Thyroid gland (tissue), 4 donors: ENCODE data around the gene SETBP1. TPM values are rescaled to one million over a fixed set of nuclear protein-coding genes. Genes with fewer than 3 reads are reported as not detected.

Source experiments
- DNase-seq, 2 donors: peaks; one replicate each; pipeline ENCODE4 v3.0.0-alpha.2; 2019
- H3K27ac ChIP-seq, 3 donors: fragments of 200-600 bp; sonication (generic); 1 replicate in 2 of 3; 2 replicates in 1 of 3; pipeline ENCODE4 v1.5.1; 2016 to 2019; ENCODE audit warnings: mild to moderate bottlenecking in 1 of 3, moderate library complexity in 1 of 3
- H3K27me3 ChIP-seq: fragments of 200-600 bp; sonication (generic); one replicate; pipeline ENCODE4 v1.5.1; 2019
- H3K36me3 ChIP-seq, 2 donors: fragments of 200-600 bp; sonication (generic); one replicate each; pipeline ENCODE4 v1.5.1; 2016 to 2019
- H3K4me1 ChIP-seq, 2 donors: fragments of 200-600 bp; sonication (generic); one replicate each; pipeline ENCODE4 v1.5.1; 2017 to 2019
- H3K4me3 ChIP-seq, 3 donors: fragments of 200-600 bp; sonication (generic); replicated peaks in 1 of 3; 1 replicate in 2 of 3; 2 replicates in 1 of 3; pipeline ENCODE4 v1.5.1; 2016; ENCODE audit warnings: mild to moderate bottlenecking in 1 of 3
- H3K9me3 ChIP-seq: fragments of 200-600 bp; sonication (generic); one replicate; pipeline ENCODE4 v1.5.1; 2017
- CTCF ChIP-seq, 6 experiments: fragments of 200-600 bp in 3 of 6; fragments of 450-650 bp in 3 of 6; sonication (generic) in 3 of 6; IDR thresholded peaks; one replicate each; pipeline ENCODE4 v1.5.1; 2016 to 2019; ENCODE audit warnings: antibody characterized with exemption in 6 of 6, mild to moderate bottlenecking in 2 of 6, inconsistent platforms in 1 of 6, moderate library complexity in 1 of 6
- POLR2A ChIP-seq, 2 donors: fragments of 450-650 bp; IDR thresholded peaks; one replicate each; pipeline ENCODE4 v1.6.1; 2017; ENCODE audit warnings: antibody characterized with exemption in 2 of 2, mild to moderate bottlenecking in 2 of 2, moderate library complexity in 1 of 2
- WGBS, 2 donors: methylation state at CpG; one replicate each; pipeline ENCODE4 v1.1.5; 2017; 5-methylcytosine and 5-hydroxymethylcytosine counted together
- intact Hi-C: fragments of 100-400 bp; cut with DNase I; formaldehyde crosslinking; loops from one replicate; pipeline ENCODE4 v1.15.1; 2023
- total RNA-seq, 4 donors: library from RNA; depleted of rRNA; stranded (reverse); fragments of >200 nt; gene quantifications; one replicate each; pipeline ENCODE4 v1.2.3, GENCODE V29; 2016

The SETBP1 gene
- total RNA-seq, 4 donors from 2014 or later, result 32.1 to 72.0 (median 42.0) TPM

GRCh38 chr18:44889111-44889510, 208.4 kb downstream of the SETBP1 start:
- DNase-seq, result no peak
- 56 to 66% methylated on average over 1 of the region's 1 CpG for WGBS, 2 donors
- H3K27me3 ChIP-seq, result no peaks in the 10 kb centered on the region
- TF ChIP-seq CTCF (IDR thresholded peaks at IDR 0.05) (no peak), POLR2A (IDR thresholded peaks at IDR 0.05) (no peak)
- no peak overlapping the region for H3K27ac ChIP-seq
- H3K4me3 ChIP-seq, result no peak overlapping the region
- no peaks in the 10 kb centered on the region for H3K4me1 ChIP-seq
- H3K9me3 ChIP-seq, result no peaks in the 10 kb centered on the region
- H3K36me3 ChIP-seq, result no peaks in the 10 kb centered on the region
- intact Hi-C loops, result no loop called here

- 84 to 96% methylated on average over 4 of the region's 4 CpGs for WGBS, 2 donors
- Histone ChIP-seq H3K9me3 (no peaks in the 10 kb centered on the region), H3K4me3 (no peak overlapping the region), H3K4me1 (no peaks in the 10 kb centered on the region), H3K27ac (no peak overlapping the region), H3K36me3 (no peaks in the 10 kb centered on the region), H3K27me3 (no peaks in the 10 kb centered on the region)
- intact Hi-C loops, result no loop called here
- no peak for DNase-seq
- no peak for TF ChIP-seq CTCF (IDR thresholded peaks at IDR 0.05)
- TF ChIP-seq POLR2A (IDR thresholded peaks at IDR 0.05), result no peak
These were observed 212.5 kb downstream of the SETBP1 start for GRCh38 chr18:44893045-44893706.

- no peak overlapping the region for H3K27ac ChIP-seq
- WGBS, 2 donors, result 70 to 72% methylated on average over 2 of the region's 2 CpGs
- no peak for DNase-seq
- intact Hi-C loops, result no loop called here
- no peaks in the 10 kb centered on the region for H3K27me3 ChIP-seq
- no peaks in the 10 kb centered on the region for H3K4me1 ChIP-seq
- no peak overlapping the region for H3K4me3 ChIP-seq
- no peaks in the 10 kb centered on the region for H3K9me3 ChIP-seq
- no peaks in the 10 kb centered on the region for H3K36me3 ChIP-seq
- no peak for TF ChIP-seq POLR2A (IDR thresholded peaks at IDR 0.05)
- no peak for TF ChIP-seq CTCF (IDR thresholded peaks at IDR 0.05)
These were observed 213.3 kb downstream of the SETBP1 start for GRCh38 chr18:44893966-44894365.

GRCh38 chr18:44895176-44895798, 214.6 kb downstream of the SETBP1 start:
- DNase-seq, result peak; percentile 11 to 16
- Histone ChIP-seq H3K27me3 (no peaks in the 10 kb centered on the region), H3K4me1 (no peaks in the 10 kb centered on the region), H3K27ac (no peak overlapping the region), H3K9me3 (no peaks in the 10 kb centered on the region), H3K36me3 (no peaks in the 10 kb centered on the region), H3K4me3 (no peak overlapping the region)
- intact Hi-C loops, result no loop called here
- WGBS, 2 donors, result 36 to 70% methylated on average over 1 of the region's 1 CpG
- TF ChIP-seq POLR2A (IDR thresholded peaks at IDR 0.05), result no peak
- peak in 3 of 6 experiments; percentile 25 to 35 (median 32) for TF ChIP-seq CTCF (IDR thresholded peaks at IDR 0.05)

- 94 to 97% methylated on average over 6 of the region's 6 CpGs for WGBS, 2 donors
- Histone ChIP-seq H3K4me3 (no peak overlapping the region), H3K4me1 (no peaks in the 10 kb centered on the region), H3K27me3 (no peaks in the 10 kb centered on the region), H3K9me3 (no peaks in the 10 kb centered on the region), H3K36me3 (no peaks in the 10 kb centered on the region), H3K27ac (no peak overlapping the region)
- no peak for DNase-seq
- TF ChIP-seq POLR2A (IDR thresholded peaks at IDR 0.05) (no peak), CTCF (IDR thresholded peaks at IDR 0.05) (no peak)
- intact Hi-C loops, result no loop called here
These were observed 216.2 kb downstream of the SETBP1 start for GRCh38 chr18:44896846-44897245.
